GM18907 (cell line): ENCODE data around the gene TLR9.

Experiments
- ATAC-seq: cut with Tn5 transposase; IDR thresholded peaks from one replicate; pipeline ENCODE4 v1.9.1; 2021; ENCODE audit warnings: mild to moderate bottlenecking, moderate library complexity; ENCODE audit not compliant: unreplicated experiment

The TLR9 gene

GRCh38 chr3:52175416-52176179, 49.8 kb downstream of the TLR9 start:
- ATAC-seq: no peak

- no peak for ATAC-seq
These were observed 50.5 kb downstream of the TLR9 start for GRCh38 chr3:52174896-52175295.

DNA sequence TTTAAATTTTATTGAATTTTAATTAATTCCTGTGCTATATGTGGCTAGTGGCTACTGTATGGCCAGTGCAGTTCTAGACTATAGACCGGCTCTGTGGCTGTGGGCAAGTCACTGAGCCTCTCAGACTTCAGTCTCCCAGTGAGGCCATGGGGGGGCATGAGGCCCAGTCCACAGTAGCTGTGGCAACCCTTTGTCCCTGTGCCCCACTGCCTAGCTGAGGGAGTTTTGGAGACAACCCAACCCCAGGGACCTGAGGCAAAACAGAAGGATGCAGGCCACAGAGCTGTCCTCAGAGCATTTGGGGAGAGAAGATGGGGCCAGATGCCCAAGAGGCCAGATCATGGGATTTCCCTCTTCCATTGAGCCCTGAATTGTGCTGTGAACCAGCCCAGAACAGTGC, 52.3 kb downstream of the TLR9 start:
- no peak for ATAC-seq

DNA sequence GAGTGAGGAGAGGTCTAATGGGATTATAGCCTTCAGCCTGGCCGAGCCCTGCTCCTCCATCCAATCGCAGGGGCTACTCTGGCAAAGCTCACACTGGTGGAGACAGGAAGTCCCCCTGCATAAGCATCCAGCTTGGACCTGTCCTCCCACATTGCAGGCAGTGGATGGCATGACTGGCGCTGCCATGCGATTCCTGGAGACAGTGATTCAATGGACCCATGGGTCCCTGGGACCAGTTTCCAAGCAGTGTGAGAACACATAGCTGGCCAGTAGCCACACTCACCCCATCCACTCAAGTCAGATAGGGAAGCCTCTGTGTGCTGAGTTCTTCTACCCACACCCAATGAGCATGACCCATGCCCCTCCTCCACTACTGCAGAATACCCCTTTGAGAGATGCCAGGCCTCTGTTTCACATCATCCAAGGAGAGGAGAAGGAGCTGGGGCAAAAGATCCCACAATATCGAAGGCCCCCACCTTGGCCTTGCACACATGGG, 53.1 kb downstream of the TLR9 start:
- no peak for ATAC-seq

DNA sequence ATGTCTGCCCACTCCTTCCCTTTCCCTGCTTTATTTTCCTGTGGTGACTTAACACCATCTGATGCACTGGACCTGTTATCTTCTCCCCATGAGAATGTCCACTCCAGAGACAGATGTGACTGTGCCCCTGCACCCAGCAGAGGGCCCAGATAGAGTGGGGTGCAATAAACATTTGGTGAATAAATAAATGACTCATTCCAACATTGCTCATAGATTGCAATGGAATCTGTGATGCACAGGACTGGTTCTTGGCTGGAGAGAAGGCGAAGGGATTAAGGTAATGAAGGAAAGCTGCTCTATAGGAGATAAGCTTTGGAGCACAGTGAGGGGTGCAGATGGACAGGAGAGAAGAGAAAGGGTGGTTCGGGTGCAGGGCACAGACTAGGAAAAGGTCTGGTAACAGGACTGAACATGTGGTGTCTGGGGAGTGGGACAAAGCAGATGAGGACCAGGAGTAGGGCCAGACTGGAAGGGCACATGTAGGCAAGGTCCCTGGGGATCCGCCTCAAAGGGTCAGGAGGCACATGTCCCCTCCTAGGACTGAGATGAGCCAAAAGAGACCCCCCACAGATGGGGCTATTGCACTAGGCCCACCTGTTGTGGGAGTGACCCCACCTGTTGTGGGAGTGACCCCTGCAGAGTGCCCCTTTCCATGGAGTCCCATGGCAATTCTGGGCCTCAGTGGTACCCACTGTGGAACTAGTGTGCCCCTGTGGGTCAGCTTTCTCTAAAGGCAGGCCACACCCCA, 53.8 kb downstream of the TLR9 start:
- ATAC-seq: no peak
